Transverse colon (tissue), 4 donors: ENCODE results near the gene SALL1.

Experiments
- EP300 ChIP-seq: sonication (generic); formaldehyde crosslinking; IDR thresholded peaks from one replicate; pipeline ENCODE4 v1.6.1; 2017; ENCODE audit warnings: antibody characterized with exemption, low read depth
- POLR2AphosphoS5 ChIP-seq, 3 donors: sonication (generic); formaldehyde crosslinking; IDR thresholded peaks; one replicate each; pipeline ENCODE4 v1.6.1; 2016; ENCODE audit warnings: antibody characterized with exemption in 3 of 3
- TF ChIP-seq, protein P1 (sequence below), 5 experiments: fragments of 200-600 bp in 3 of 5; fragments of 450-650 bp in 2 of 5; sonication (generic) in 3 of 5; IDR thresholded peaks; 1 replicate in 2 of 5; 2 replicates in 3 of 5; pipeline ENCODE4 v1.5.1; 2016 to 2017; ENCODE audit warnings: antibody characterized with exemption in 5 of 5, inconsistent platforms in 3 of 5, mild to moderate bottlenecking in 2 of 5, moderate library complexity in 1 of 5

DNA sequence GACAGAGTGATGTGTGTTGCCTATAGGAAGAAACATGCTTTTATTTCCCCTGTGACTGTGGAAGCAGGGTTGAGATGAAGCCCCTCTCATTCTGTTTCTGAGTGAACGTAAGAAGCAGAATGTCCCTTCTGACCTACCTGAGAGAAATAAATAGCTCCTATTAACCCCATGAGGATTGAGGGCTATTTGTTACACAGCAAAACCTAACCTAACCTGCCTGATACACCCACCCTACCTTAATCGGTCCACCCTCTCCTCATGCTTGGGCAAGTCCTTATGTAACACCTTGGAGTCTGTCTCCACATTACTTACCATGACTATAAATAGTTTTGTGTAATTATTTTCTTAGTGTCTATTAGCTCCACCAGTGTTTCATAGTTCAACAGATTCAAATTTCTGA, 41.9 kb downstream of the SALL1 start:
- TF ChIP-seq, protein P1, sequence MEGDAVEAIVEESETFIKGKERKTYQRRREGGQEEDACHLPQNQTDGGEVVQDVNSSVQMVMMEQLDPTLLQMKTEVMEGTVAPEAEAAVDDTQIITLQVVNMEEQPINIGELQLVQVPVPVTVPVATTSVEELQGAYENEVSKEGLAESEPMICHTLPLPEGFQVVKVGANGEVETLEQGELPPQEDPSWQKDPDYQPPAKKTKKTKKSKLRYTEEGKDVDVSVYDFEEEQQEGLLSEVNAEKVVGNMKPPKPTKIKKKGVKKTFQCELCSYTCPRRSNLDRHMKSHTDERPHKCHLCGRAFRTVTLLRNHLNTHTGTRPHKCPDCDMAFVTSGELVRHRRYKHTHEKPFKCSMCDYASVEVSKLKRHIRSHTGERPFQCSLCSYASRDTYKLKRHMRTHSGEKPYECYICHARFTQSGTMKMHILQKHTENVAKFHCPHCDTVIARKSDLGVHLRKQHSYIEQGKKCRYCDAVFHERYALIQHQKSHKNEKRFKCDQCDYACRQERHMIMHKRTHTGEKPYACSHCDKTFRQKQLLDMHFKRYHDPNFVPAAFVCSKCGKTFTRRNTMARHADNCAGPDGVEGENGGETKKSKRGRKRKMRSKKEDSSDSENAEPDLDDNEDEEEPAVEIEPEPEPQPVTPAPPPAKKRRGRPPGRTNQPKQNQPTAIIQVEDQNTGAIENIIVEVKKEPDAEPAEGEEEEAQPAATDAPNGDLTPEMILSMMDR (IDR thresholded peaks at IDR 0.05) = no peak
- TF ChIP-seq EP300 (no peak), POLR2AphosphoS5 (IDR thresholded peaks at IDR 0.05) (no peak)
